ENCODE measurements around the gene NAA60.
"Not testable (repeated sequence)": the region's sequence is repeated elsewhere in the genome, so short reads cannot be mapped to it uniquely, and the experiment has no call there.

The NAA60 gene

DNA sequence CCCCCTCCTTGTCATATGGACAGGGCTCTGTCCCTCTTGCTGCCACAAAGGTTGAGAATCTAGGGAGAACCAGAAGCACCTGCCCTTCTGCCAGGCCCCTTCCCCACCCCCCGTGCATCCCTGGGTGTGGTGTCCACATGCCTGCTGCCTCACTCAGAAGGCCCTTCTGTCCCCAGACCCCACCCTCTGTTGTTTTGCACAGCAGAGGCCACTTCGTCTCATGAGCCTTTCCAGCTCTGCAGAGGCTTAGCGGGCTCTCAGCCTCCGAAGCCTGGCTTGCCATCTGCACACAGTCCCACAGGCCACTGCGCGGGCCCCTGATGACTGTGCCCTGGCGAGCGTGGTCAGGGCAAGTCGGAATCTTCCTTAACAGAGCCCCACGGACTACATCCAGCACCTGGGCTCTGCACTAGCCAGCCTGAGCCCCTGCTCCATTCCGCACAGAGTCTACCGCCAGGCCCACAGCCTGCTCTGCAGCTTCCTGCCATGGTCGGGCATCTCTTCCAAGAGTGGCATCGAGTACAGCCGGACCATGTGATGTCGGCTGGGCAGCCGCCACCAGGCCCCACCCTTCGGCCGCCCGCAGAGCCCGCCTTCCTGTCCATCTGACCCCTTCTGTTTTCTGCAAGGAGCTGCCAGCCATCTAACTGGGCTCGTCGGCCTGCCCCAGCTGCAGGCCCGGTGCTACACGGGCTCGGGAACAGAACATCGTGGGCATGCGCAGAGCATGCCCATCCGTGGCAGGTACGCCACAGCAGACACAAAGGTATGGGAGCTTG is 41.0 kb downstream of the NAA60 start:
- no peak for DNase-seq

DNA sequence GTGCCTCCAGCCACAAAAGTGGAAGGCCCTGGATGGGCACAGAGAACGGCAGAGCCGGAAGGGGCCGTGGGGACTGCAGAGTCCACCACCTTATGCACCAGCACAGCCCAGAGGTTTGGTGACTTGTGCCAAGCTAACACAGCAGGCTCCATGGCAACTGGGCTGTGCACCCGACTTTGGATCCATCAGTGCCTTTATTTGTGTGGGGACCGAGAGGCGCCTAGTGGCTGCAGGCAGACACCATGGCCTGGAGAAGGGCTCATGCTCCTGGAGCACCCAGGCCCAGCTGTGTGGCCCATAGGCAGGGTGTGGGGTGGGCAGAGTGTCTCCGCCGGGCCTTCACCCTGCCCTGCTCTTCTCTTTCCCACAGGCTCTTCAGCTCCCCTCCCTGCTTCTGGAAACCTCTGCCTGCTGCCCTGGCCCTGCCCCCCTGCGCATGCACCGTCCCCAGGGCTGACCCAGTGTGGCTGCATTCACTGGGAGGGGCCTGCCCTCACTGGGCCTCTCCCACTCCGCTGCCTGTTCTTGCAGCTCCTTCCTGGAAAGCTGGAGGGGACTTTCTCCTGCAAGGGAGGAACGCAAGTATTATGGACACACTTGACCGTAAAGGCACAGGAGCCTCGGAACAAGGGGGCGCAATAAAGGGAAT is 41.7 kb downstream of the NAA60 start:
- no peak for DNase-seq

DNA sequence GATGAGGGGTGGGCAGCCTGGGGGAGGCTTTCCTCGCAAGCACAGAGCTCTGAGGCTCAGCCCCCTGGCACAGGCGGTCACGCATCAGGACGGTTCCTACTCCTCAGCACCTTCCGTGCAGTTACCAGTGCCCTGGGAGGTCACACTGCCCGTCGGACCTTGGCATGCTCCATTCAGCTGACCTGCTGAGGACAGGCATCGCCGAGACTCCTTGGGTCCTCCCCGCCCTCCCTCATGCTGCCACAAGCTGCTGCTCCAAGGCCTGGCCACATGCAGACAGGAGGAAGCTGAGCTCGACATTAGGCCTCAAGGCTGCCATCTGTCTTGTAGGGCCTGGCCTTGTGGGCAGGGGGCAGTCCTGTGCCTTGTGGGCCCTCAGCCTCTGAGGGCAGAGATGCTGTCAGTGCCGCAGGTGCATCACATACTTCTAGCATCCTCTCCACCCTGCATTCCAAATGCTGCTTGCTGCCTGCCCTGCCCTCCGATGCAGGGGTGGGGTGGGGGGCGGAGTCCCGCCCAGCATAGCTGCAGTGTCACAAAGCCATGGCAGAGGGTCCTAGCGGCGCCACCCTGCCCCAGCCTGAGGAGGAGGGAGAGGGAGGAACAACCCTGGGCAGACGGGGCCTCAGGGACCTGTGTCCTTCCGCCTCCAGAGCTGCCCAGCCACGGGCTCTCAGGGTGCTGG is 42.5 kb downstream of the NAA60 start:
- DNase-seq, result no peak

DNA sequence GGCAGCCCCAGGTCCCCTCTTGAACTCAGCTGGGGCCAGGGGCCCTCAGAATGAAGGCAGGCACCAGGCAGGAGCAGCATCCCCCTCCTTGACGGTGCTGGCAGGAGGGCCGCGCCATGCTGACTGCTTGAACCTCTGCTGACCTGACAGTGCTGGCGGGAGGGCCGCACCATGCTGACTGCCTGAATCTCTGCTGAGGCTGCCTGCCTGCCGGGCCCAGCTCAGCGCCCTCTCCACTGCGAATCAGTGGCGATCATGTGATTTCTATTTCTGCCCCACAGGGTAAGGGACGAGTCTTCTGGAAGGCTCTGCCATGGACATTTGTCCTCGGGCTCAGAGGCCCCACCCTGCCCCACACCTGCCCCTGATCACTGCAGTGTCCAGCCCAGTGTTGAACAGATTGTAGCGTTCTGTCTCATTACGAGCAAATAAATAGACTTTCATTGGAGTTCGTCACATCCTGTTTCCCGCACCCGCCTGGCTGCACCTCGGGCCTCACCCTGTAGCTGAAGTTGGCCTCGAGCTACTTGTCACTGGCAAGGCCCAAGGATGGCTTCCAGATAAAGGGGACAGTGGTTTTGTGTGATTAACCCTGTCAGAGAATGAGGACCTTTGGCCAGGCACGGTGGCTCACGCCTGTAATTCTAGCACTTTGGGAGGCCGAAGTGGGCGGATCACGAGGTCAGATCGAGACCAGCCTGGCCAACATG is 43.2 kb downstream of the NAA60 start:
- no peak for DNase-seq

DNA sequence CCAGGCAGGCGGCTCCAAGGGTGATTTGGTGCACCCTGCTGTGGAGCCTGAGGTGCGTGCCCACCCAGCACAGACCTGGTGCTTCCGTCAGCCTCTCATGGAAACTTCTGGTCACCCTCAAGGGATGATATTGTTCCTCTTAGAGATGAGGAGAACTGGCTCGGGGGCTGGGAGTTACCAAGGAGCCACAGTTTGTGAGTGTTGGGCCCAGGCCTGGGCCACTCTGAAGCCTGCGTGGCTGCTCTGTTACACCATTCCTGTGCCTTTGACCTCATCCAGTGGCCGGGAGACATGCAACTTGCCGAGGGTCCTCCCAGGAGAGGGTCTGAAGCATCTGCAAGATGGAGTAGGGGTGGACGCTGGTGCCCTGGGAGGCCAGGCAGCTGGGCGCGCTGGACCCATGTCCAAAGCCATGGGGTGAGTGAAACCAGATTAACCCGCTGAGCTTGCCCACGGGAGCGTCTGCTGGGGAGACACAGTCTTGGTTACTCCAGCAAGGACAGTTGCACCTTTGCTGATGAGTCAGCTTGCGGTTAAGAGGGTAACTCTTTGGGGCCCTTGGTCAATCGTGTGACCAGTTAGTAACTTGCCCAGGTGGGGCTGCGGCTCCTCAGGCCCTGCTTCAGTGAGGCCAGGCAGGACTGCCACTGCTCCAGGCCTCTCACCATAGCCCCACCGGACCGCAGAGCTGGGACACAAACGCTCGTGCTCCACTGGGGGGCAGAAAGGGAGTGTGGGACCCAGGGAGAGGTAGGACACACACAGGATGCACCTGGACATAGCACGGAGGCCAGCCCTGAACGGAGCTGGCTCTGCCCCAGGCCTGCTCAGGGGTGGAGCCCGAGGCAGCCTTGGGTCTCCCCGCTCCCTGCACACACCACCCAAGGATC is 44.3 kb downstream of the NAA60 start:
- DNase-seq, result no peak

DNA sequence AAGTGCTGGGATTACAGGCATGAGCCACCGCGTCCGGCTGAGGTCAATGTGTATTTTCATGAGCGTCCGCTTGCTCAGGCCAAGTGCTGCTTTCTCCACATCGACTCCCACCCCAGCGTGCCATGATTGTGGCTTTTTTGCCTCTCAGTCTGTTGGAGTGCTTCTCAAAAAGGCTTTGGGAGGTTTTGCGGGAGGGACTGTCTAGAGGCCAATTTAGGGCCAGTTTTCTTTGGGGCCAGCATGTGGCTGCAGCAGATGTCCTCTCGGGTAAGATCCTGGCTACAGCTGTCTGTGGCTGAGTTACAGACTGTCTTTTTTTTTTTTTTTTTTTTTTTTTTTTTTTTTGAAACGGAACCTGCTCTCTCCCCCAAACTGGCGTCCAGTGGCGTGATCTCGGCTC is 45.3 kb downstream of the NAA60 start:
- DNase-seq, result peak; percentile 30

DNA sequence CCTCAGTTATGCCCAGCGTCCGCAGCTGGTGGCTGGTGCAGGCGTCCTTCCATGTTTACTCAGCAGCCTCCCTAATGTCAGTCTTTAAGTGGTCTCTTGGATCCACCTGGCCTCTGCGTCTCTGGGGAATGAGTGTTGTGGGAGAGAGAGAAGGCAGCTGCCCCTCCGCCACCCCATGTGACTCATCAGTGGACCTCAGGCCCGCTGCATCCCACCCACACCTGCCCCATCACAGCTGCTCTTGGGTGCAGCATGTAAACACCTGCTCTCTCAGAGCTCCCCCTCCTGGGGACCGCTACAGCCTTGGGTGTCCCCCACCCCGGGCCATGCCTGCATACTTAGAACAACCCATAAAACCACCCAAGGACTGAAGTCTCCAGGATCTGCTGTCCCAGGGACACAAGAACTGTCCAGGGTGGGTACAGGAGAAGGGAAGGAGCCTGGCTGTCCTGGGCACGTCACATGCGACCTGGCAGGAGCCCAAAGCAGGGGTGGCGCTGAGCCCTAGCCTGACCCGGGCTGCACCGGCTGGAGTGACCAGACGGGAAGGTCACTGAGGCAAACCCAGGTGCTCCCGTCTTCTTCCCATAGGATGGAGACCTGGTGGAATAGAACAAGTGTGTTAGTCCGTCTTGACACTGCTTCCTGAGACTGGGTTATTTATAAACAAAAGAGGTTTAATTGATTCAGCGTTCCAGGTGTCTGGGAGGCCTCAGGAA is 47.6 kb downstream of the NAA60 start:
- peak; percentile 36 for DNase-seq

DNA sequence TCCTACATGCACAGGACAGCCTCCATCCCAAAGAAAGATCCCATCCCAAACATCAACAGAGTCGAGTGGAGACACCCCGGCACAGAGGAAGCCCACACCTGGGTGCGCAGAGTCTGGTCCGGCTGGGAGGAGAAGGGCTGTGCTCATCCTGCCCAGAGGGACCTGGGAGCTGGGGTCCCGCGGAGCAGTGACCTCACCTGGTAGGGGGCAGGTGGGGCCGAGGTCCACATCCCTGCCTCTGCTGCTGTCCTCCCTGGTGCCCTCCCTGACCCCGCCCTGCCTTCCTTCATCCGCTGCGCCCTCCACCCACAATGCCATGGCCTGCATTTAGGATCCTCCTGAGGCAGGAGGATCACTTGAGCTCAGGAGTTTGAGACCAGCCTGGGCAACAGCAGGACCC is 48.9 kb downstream of the NAA60 start:
- no peak for DNase-seq

DNA sequence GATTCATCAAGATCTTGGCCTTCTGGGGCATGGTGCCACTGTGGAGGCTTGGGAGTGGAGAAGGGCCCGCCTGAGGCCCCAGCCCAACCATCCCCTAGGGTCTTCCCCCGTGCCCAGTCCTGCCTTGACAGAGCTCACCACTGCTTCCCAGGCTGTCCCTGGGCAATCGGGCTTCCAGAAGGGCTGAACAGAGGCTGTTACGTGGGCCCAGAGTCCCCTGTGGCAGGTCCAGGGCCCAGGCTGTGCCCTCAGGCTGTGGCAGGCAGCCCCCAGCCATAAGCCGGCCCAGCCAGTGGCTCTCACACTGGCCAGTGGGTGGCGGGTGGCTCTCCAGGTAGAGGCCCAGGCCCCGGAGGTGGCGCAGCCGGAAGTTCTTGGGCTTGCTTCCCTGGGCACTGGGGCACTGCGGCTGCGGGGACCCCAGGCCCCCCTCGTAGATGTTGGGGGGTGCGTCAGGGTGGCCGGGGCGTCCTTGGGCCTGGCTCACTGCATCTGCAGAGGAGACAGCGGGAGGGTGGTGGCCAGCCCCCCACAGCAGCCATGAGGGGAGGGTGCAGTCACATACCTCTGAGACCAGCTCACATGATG is 51.0 kb downstream of the NAA60 start:
- no peak for DNase-seq

DNA sequence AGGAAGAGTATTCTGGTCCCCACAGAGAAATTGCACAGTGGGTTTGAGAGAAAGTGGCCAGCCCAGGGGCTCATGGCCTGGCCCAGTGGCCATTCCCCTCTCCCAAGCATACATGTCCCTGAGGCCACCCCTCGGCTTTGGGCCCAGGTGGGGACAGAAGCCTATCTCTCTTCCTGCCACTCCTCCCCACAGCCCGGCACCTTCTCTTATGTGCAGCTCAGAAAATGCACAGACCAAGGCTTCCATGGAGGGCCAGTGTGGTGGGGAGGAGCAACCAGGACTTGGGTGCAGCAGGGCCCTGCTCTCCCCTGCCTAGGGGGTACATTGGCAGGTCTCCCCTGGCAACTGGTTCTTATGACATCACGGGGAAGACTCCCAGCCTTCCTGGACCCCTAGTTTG is 51.7 kb downstream of the NAA60 start, which contains the start of gene C16orf90:
C16orf90 (minus strand) TSS at position 314 of the 400 bp plus-strand sequence; CDS start at position 246, 68 bp downstream.
- no peak for DNase-seq

DNA sequence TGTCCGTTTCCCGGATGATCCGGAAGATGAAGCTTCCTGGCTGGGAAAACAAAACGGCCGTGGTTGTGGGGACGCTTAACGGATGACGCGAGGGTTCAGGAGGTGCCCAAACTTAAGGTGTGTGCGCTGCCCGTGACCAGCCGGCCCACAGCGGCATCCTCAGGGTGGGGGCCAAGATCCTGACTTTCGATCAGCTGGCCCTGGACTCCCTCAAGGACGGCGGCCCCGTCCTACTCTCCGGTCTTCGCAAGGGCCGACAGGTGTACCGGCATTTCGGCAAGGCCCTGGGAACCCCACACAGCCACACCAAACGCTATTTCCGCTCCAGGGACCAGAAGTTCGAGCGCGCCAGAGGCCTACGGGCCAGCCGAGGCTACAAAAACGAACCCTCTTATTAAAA is 52.9 kb downstream of the NAA60 start:
- no peak for DNase-seq

DNA sequence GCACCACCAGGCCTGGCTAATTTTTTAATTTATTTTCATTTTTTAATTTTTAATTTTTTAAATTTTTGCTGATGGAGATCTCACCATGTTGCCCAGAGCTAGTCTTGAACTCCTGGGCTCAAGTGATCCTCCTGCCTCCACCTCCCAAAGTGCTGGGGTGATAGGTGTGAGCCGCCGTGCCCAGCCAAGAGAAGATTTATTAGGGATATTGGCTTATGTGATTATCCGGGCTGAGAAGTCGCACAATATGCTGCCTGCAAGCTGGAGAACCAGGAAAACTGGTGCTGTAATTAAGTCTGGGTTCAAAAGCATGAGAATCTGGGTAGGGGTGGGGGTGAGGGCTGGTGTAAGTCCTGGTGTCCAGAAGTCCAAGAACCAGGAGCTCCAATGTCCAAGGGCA is 54.3 kb downstream of the NAA60 start:
- DNase-seq, result no peak

DNA sequence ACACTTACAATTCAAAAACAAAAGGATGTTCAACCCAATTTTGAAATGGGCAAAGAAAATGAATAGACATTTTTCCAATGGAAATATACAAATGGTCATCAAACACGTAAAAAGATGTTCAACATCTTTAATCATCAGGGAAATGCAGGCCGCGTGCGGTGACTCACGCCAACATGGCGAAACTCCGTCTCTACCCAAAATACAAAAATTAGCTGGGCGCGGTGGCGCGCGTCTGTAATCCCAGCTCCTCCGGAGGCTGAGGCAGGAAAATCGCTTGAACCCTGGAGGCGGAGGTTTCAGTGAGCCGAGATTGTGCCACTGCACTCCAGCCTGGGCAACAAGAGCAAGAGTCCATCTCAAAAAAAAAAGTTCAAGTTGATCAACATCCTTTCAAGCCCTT is 55.5 kb downstream of the NAA60 start:
- DNase-seq, result no peak

DNA sequence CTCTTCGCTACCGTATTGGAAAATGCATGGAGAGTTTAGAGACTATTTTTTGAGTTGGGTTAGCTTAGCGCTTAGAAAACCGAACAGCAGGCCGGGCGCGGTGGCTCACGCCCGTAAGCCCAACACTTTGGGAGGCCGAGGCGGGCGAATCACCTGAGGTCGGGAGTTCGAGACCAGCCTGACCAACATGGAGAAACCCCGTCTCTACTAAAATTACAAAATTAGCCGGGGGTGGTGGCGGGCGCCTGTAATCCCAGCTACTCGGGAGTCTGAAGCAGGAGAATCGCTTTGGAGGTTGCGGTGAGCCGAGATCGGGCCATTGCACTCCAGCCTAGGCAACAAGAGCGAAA is 57.9 kb downstream of the NAA60 start:
- DNase-seq, result not testable (repeated sequence)

DNA sequence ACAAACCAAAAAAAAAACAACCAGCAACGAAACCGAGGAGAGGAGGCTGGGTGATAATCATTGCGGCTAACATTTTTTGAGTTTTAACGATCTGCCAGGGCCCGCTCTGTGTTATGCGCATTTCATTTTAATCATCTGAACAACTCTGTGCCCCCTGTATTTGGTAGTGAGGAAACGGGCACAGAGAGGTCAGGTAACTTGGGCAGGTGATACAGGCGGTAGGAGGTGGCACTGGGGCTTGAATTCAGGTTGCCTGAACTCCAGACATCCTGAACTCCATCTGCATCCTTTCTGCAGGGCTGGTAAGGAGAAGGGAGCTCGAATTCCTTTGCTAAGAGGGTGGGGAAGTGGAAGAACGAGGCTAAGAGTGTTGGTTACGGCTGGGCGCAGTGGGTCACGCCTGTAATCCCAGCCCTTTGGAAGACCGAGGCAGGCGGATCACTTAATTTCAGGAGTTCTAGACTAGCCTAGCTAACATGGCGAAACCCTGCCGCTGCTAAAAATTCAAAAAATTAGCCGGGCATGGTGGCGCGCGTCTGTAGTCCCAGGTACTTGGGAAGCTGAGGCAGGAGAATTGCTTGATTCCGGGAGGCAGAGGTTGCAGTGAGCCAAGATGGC is 58.4 kb downstream of the NAA60 start:
- no peak for DNase-seq

DNA sequence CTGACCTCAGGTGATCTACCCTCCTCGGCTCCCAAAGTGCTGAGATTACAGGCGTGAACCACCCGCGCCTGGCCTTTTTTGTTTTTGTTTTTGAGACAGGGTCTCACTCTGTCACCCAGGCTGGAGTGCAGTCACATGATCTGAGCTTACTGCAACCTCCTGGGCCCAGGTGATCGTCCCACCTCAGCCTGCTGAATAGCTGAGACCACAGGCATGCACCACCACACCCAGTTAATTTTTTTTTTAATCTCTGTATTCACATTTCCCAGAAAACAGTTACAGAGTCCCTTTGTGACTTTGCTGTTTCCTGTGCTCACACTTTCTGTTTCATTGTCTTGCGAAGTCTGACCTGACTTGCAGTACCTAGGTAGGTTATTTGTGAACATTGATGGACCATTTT is 60.0 kb downstream of the NAA60 start:
- DNase-seq, result no peak

DNA sequence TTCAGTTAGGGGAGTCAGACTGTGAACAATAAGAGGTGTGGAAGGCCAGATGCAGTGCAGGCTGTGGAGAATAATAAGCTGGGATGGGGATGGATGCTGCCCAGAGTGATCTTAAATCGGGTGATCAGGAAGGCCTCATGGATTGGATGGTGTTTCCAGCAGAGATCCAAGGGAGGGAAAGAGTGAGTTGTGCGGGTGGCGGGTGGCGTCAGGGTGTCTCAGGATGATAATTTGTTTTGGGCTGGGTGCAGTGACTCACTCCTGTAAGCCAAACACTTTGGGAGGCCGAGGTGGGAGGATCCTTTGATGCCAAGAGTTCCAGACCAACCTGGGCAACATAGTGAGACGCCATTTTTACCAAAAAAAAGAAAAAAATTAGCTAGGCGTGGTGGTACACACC is 65.3 kb downstream of the NAA60 start:
- DNase-seq, result no peak

DNA sequence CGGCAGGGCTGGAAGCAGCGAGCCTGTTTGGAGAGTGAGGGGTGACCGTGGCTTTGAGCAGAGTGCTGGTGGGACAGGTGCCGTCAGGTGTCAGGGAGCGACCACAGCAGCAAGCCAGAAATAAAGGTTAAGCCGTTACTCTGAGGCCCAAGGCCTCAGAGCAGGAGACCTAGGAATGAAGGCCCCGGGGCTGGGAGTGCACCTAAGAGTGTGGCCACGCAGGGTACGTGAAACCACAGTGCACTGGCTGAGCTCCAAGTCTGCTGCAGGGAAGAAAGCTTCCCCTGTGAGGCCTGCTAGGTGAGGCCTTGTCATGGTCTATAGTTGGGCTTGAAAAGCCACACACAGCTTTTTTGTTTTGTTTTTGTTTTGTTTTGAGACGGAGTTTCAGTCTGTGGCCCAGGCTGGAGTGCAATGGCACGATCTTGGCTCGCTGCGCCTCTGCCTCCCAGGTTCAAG is 66.0 kb downstream of the NAA60 start:
- DNase-seq, result no peak

DNA sequence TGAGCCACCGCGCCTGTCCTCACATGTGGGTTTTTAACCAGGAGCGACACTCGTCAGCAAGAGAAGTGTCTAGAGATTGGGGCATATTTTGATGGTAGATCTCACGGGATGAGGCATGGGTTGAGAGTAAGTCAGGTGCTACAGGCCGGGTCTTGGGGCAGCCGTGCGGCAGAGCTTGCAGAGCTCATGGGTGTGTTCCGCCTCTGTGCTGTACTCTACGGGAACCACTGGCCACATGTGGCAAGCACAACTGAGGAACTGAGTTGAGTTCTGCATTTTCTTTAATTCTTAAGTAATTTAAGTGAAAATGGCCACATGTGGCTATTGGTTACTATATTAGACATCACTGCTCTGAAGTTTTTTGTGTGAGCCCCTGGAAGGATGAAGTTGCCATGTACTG is 66.9 kb downstream of the NAA60 start:
- DNase-seq, result no peak

DNA sequence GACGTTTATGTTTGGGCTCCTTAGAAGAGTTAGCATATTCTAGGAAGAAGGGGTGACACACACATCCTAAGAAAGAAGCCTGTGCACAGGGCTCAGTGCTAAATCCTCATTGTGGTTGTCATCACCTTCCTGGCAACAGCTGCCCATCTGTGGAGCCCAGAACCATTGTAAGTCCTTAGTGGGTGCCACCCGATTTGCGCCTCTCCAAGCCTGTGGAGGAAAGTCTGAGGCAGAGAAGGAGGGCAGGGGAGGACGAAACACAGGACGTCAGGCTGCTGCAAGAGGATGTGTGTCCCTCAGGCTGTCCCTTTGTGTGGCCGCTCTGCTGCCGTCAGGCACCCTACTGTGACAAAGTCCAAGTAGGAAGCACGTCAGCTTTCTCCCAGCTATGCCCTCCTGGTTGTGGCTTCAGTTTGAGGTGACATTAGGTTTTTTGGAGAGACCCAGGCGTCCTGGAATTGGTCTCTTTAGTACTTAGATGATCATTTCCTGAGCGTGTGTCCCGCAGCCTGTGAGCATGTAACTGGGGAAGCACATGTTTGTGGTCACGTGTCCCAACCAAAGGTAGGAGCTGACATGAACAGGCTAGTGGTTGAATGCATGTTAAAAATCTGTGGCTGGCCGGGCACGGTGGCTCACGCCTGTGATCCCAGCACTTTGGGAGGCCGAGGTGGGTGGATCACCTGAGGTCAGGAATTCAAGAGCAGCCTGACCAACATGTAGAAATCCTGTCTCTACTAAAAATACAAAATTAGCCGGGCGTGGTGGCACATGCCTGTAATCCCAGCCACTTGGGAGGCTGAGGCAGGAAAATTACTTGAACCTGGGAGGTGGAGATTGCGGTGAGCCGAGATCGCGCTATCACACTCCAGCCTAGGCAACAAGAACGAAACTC is 68.1 kb downstream of the NAA60 start:
- no peak for DNase-seq
